ENCODE results near the gene CCDC33.

DNA sequence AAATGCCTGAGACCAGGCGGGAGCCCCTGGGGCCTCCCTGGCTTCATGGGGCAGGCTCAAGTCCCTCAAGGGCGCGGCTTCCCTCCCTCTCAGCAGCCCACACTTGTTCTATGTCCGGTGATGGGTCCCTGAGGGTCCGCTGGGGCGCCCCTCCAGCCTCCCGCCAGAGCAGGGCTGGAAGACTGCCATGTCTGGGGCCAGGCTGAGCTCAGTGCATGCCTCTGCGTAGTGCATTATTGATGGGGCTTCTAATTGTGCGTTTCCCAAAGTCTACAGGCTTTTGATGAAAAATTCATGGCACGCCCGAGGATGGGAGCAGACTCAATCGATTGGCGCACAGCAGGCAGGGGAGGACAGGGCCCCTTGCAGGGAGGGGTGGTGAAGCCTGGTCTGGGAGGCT, 80.0 kb downstream of the CCDC33 start:
- TF ChIP-seq GATA2 (IDR thresholded peaks at IDR 0.05; ENCODE audit: low read depth, low read length) (no peak), GATA3 (IDR thresholded peaks at IDR 0.05; ENCODE audit: low read depth, low read length) (no peak)
